HepG2 (cell line): ENCODE data around the gene TPRN. TPM values are rescaled to one million over a fixed set of nuclear protein-coding genes. Genes with fewer than 3 reads are reported as not detected.

Experiments
- ARNTL ChIP-seq: sonication (generic); formaldehyde crosslinking; IDR thresholded peaks from 2 replicates; pipeline ENCODE4 v1.4.0; 2020; ENCODE audit warnings: mild to moderate bottlenecking, missing genetic modification reagents
- BORCS8-MEF2B ChIP-seq: sonication (generic); formaldehyde crosslinking; IDR thresholded peaks from 2 replicates; pipeline ENCODE4 v1.8.0; 2022; ENCODE audit warnings: mild to moderate bottlenecking, missing genetic modification reagents
- EHMT2 ChIP-seq: fragments of 200-600 bp; sonication (generic); IDR thresholded peaks from 2 replicates; pipeline ENCODE4 v1.7.0; 2017; ENCODE audit warnings: antibody characterized with exemption, low read depth, low read length, borderline replicate concordance
- ELF1 ChIP-seq: sonication (generic); formaldehyde crosslinking; IDR thresholded peaks from 2 replicates; pipeline ENCODE4 v1.4.0; 2020; ENCODE audit warnings: missing genetic modification reagents
- HES4 ChIP-seq: sonication (generic); formaldehyde crosslinking; IDR thresholded peaks from 2 replicates; pipeline ENCODE4 v1.9.0; 2021; ENCODE audit warnings: mild to moderate bottlenecking, missing genetic modification reagents, borderline replicate concordance
- MBNL3 ChIP-seq: fragments of 250-450 bp; sonication (Bioruptor Pico); conservative IDR thresholded peaks from 2 replicates; pipeline ENCODE4 v1.8.0; 2022; ENCODE audit warnings: mild to moderate bottlenecking, inconsistent platforms
- NBN ChIP-seq: fragments of 450-650 bp; conservative IDR thresholded peaks from 2 replicates; pipeline ENCODE4 v1.6.1; 2017
- NFE2L2 ChIP-seq: fragments of 150-350 bp; IDR thresholded peaks from 2 replicates; pipeline ENCODE4 v1.6.1; 2014; ENCODE audit warnings: low read length
- NFYB ChIP-seq: sonication (generic); formaldehyde crosslinking; IDR thresholded peaks from 2 replicates; pipeline ENCODE4 v1.4.0; 2020; ENCODE audit warnings: missing genetic modification reagents
- NFYC ChIP-seq: IDR thresholded peaks from 2 replicates; pipeline ENCODE4 v1.6.1; 2016; ENCODE audit warnings: missing genetic modification reagents, missing compliant biosample characterization
- PCBP1 ChIP-seq: fragments of 200-400 bp; formaldehyde crosslinking; IDR thresholded peaks from 2 replicates; pipeline ENCODE4 v1.6.1; 2017; ENCODE audit warnings: mild to moderate bottlenecking, low read depth, low read length, borderline replicate concordance
- PCBP2 ChIP-seq: fragments of 200-400 bp; formaldehyde crosslinking; optimal IDR thresholded peaks from 2 replicates; pipeline ENCODE3; 2018; ENCODE audit warnings: low read length, low read depth; ENCODE audit not compliant: poor library complexity, severe bottlenecking
- POLR2G ChIP-seq: fragments of 200-400 bp; formaldehyde crosslinking; IDR thresholded peaks from 2 replicates; pipeline ENCODE4 v1.6.1; 2018; ENCODE audit warnings: mild to moderate bottlenecking, low read depth, low read length, moderate library complexity
- SIN3B ChIP-seq: fragments of 150-350 bp; IDR thresholded peaks from 2 replicates; pipeline ENCODE4 v1.6.1; 2014; ENCODE audit warnings: low read length
- TOE1 ChIP-seq: sonication (generic); formaldehyde crosslinking; IDR thresholded peaks from 2 replicates; pipeline ENCODE4 v1.4.0; 2020; ENCODE audit warnings: mild to moderate bottlenecking, missing genetic modification reagents
- TRIM24 ChIP-seq: sonication (generic); formaldehyde crosslinking; IDR thresholded peaks from 2 replicates; pipeline ENCODE4 v1.8.0; 2022; ENCODE audit warnings: mild to moderate bottlenecking, missing genetic modification reagents
- U2AF2 ChIP-seq: fragments of 200-400 bp; formaldehyde crosslinking; IDR thresholded peaks from 2 replicates; pipeline ENCODE4 v1.6.1; 2017; ENCODE audit warnings: low read depth, mild to moderate bottlenecking, low read length
- ZFAT ChIP-seq: sonication (generic); formaldehyde crosslinking; conservative IDR thresholded peaks from 2 replicates; pipeline ENCODE4 v1.8.1; 2023; ENCODE audit warnings: missing genetic modification reagents, inconsistent platforms
- ZFP82 ChIP-seq: sonication (generic); formaldehyde crosslinking; IDR thresholded peaks from 2 replicates; pipeline ENCODE4 v1.5.1; 2020; ENCODE audit warnings: mild to moderate bottlenecking, missing genetic modification reagents, borderline replicate concordance
- ZNF143 ChIP-seq: sonication (generic); formaldehyde crosslinking; IDR thresholded peaks from 2 replicates; pipeline ENCODE4 v1.4.0; 2020; ENCODE audit warnings: missing genetic modification reagents
- ZNF33B ChIP-seq: sonication (generic); formaldehyde crosslinking; IDR thresholded peaks from 2 replicates; pipeline ENCODE4 v1.5.1; 2020; ENCODE audit warnings: mild to moderate bottlenecking, missing genetic modification reagents
- ZNF354B ChIP-seq: sonication (generic); formaldehyde crosslinking; IDR thresholded peaks from 2 replicates; pipeline ENCODE4 v1.8.0; 2022; ENCODE audit warnings: mild to moderate bottlenecking, missing genetic modification reagents
- ZNF644 ChIP-seq: IDR thresholded peaks from 2 replicates; pipeline ENCODE4 v1.6.1; 2016; ENCODE audit warnings: low read depth
- ZNF781 ChIP-seq: sonication (generic); formaldehyde crosslinking; IDR thresholded peaks from 2 replicates; pipeline ENCODE4 v1.5.1; 2020; ENCODE audit warnings: borderline replicate concordance, mild to moderate bottlenecking, missing genetic modification reagents; ENCODE audit errors: not compliant biosample characterization
- ZNF891 ChIP-seq: sonication (generic); formaldehyde crosslinking; IDR thresholded peaks from 2 replicates; pipeline ENCODE4 v1.5.0; 2020; ENCODE audit warnings: mild to moderate bottlenecking, missing genetic modification reagents
- polyA plus RNA-seq, 8 experiments: library from polyadenylated mRNA; depleted of rRNA in 3 of 8; stranded (reverse) in 7 of 8; unstranded in 1 of 8; fragments of >200 nt; fragmentation: Illumina TruSeq in 4 of 8; extraction: Trizol in 4 of 8; gene quantifications; 2 replicates each; pipeline versions ENCODE4 v1.2.1 to v1.2.3, GENCODE V29; 2011 to 2016; ENCODE audit warnings: low read depth in 4 of 8, missing spikeins in 1 of 8, mixed read lengths in 1 of 8; ENCODE audit not compliant: insufficient read depth in 1 of 8
- total RNA-seq, 5 experiments: library from RNA; depleted of rRNA; stranded (reverse); fragments of >200 nt; fragmentation: Illumina TruSeq; extraction: Trizol; gene quantifications; 2 replicates each; pipeline ENCODE4 v1.2.3, GENCODE V29; 2016; ENCODE audit warnings: low read depth in 1 of 5
- TF ChIP-seq, protein P1 (sequence below): sonication (generic); formaldehyde crosslinking; IDR thresholded peaks from 2 replicates; pipeline ENCODE4 v1.5.0; 2020; ENCODE audit warnings: mild to moderate bottlenecking, missing genetic modification reagents
- TF ChIP-seq, protein P2 (sequence below): conservative IDR thresholded peaks from 2 replicates; pipeline ENCODE4 v1.6.1; 2018; ENCODE audit warnings: missing genetic modification reagents
- TF ChIP-seq, protein P3 (sequence below): IDR thresholded peaks from 2 replicates; pipeline ENCODE4 v1.6.1; 2016; ENCODE audit warnings: control low read depth

The TPRN gene
- total and polyA plus RNA-seq, 2 of the 13 experiments (the other 11 are each of a cell fraction or from before 2014, with no cell fraction given): 10.1 to 19.2 TPM

DNA sequence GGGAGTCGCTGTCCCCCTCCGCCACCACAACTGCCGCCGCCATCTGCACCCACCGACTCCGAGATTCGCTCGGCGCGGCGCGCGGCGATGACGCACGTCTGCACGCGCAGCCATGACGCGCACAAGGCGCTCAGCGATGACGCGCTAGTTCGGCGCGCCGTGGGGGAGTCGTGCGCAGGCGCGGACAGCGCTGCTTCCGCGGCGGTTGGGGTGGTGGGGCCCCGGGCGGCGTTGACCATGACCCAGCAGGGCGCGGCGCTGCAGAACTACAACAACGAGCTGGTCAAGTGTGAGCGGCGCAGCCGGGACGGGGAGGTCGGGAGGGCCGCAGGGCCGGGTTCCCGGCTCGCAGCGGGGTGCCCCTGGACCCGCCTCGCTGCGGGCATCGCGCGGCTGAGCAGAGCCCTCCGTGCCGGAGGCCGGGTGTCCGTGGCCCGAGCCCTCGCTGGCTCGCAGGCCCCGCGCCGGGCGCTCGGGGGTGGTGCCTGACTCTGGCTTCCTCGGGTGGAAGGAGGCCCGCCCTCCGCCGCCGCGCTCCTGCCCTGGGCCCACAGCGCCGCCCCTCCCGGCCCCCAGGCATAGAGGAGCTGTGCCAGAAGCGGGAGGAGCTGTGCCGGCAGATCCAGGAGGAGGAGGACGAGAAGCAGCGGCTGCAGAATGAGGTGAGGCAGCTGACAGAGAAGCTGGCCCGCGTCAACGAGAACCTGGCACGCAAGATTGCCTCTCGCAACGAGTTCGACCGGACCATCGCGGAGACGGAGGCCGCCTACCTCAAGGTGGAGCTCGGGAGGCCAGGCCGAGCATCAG, 11.8 kb downstream of the TPRN start, which contains the start of the genes ANAPC2 and SSNA1 (continued):
- TF ChIP-seq ZNF891 (CRISPR knock-in tag) (no peak; the same call in 1 of the 2 replicates), TOE1 (CRISPR knock-in tag) (no peak), ZNF644 (no peak), ZFAT (CRISPR knock-in tag) (no peak), TRIM24 (no peak), ELF1 (CRISPR knock-in tag) (peak; percentile 80), U2AF2 (no peak), NBN (no peak), ZNF354B (CRISPR knock-in tag) (no peak), EHMT2 (no peak), ZNF33B (CRISPR knock-in tag) (peak; percentile 18; the same call in 1 of the 2 replicates), ZNF143 (CRISPR knock-in tag) (peak; percentile 76), ZNF781 (CRISPR knock-in tag) (no peak), NFYC (CRISPR knock-in tag) (peak; percentile 66), PCBP1 (0 out of 2 replicates have a peak, but pooled peaks have one; percentile 49), MBNL3 (CRISPR knock-in tag) (no peak), PCBP2 (no peak), HES4 (CRISPR knock-in tag) (peak; percentile 71; the same call in 1 of the 2 replicates), ZFP82 (CRISPR knock-in tag) (peak; percentile 82; the same call in 1 of the 2 replicates), NFYB (CRISPR knock-in tag) (peak; percentile 55), POLR2G (peak; percentile 75), ARNTL (CRISPR knock-in tag) (no peak), BORCS8-MEF2B (peak; percentile 73), NFE2L2 (no peak), SIN3B (peak; percentile 100)
- TF ChIP-seq, protein P1, sequence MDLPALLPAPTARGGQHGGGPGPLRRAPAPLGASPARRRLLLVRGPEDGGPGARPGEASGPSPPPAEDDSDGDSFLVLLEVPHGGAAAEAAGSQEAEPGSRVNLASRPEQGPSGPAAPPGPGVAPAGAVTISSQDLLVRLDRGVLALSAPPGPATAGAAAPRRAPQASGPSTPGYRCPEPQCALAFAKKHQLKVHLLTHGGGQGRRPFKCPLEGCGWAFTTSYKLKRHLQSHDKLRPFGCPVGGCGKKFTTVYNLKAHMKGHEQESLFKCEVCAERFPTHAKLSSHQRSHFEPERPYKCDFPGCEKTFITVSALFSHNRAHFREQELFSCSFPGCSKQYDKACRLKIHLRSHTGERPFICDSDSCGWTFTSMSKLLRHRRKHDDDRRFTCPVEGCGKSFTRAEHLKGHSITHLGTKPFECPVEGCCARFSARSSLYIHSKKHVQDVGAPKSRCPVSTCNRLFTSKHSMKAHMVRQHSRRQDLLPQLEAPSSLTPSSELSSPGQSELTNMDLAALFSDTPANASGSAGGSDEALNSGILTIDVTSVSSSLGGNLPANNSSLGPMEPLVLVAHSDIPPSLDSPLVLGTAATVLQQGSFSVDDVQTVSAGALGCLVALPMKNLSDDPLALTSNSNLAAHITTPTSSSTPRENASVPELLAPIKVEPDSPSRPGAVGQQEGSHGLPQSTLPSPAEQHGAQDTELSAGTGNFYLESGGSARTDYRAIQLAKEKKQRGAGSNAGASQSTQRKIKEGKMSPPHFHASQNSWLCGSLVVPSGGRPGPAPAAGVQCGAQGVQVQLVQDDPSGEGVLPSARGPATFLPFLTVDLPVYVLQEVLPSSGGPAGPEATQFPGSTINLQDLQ (CRISPR knock-in tag): no peak; the same call in 1 of the 2 replicates
- TF ChIP-seq, protein P2, sequence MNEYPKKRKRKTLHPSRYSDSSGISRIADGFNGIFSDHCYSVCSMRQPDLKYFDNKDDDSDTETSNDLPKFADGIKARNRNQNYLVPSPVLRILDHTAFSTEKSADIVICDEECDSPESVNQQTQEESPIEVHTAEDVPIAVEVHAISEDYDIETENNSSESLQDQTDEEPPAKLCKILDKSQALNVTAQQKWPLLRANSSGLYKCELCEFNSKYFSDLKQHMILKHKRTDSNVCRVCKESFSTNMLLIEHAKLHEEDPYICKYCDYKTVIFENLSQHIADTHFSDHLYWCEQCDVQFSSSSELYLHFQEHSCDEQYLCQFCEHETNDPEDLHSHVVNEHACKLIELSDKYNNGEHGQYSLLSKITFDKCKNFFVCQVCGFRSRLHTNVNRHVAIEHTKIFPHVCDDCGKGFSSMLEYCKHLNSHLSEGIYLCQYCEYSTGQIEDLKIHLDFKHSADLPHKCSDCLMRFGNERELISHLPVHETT (CRISPR knock-in tag): peak; percentile 89
- TF ChIP-seq, protein P3, sequence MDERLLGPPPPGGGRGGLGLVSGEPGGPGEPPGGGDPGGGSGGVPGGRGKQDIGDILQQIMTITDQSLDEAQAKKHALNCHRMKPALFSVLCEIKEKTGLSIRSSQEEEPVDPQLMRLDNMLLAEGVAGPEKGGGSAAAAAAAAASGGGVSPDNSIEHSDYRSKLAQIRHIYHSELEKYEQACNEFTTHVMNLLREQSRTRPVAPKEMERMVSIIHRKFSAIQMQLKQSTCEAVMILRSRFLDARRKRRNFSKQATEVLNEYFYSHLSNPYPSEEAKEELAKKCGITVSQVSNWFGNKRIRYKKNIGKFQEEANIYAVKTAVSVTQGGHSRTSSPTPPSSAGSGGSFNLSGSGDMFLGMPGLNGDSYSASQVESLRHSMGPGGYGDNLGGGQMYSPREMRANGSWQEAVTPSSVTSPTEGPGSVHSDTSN: no peak
